Stimulated activated CD8-positive, alpha-beta memory T cell treated with anti-CD3 and anti-CD28 coated beads, Interleukin-4, amount 100 ng/mL, for 1 hour (primary cell): Measurements from ENCODE around the gene WDR17.

Experiments
- DNase-seq, 2 donors: peaks; one replicate each; pipeline ENCODE4 v3.0.0-alpha.2; 2020; ENCODE audit warnings: low read depth in 2 of 2, low spot score in 1 of 2

The WDR17 gene

DNA sequence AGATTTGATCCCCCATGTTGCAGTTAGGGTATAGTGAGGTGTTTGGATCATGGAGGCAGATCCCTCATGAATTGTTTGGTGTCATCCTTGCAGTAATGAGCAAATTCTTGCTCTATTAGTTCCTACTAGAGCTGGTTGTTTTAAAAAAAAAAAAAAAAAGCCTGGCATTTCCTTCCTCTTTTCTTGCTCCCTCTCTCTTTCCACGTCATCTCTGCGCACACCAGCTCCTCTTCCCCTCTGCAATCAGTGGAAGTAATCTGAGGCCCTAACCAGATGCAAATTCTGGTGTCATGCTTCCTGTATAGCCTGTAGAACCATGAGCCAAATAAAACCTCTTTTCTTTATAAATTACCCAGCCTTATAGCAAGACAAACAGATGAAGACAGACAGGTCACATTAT is 24.5 kb downstream of the WDR17 start:
- no peak for DNase-seq

DNA sequence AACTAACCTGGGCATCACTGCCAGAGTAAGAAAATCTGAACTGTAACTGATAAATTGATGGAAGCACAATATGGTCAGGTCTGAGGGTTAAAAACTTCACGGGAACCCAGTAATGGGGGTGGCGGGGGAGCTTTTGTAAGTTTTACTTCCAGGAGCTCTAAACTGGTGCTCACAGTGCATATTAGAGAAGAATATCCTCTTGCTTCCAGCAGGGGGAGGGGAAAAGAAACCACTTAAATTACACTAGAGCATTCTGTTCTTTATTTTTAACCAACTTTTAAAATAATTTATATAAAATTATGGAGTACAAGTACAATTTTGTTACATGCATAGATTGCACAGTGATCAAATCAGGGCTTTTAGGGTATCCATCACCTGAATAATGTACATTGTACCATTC is 33.7 kb downstream of the WDR17 start:
- DNase-seq: no peak

DNA sequence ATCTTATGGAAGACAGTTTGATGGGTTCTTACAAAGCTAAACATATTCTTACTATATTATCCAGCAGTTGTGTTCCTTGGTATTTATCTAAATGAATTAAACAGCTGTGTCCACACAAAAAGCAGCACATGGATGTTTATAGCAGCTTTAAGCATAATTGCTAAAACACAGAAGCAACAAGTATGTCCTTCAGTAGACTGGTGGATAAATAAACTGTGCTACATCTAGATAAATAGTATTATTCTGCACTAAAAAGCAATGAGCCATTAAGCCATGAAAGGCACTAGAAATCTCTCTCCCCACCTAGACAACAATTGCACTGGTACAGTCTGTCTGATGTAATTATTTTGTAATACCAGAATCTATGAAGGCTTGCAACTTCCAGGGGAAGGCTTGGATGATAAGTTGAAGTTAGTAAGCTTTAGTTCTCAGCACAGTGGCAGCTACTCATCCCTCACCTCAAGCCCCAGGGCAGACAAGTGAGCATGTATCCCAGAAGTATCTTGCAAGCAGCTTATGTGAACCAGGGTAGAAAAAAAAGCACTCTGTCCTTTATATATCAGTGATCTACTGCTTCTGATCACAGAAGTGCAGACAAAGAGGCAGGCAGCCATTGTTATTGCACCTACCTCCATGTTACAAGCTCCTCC is 36.9 kb downstream of the WDR17 start:
- DNase-seq: no peak

DNA sequence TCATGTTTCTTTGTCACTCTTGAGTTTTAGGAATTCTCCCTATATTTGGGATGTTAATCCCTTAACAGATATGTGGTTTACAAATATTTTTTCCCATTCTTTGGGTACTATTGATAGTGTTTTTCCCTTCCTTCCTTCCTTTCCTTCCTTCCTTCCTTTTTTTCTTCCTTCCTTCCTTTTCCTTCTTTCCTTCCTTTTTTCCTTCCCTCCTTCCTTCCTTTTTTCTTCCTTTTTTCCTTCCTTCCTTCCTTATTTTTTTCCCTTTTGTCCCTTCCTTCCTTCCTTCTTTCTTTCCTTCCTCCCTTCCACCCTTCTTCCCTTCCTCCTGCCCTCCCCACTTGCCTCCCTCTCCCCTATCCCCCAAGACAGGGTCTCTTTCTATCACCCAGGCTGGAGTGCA is 42.1 kb downstream of the WDR17 start:
- DNase-seq: no peak

DNA sequence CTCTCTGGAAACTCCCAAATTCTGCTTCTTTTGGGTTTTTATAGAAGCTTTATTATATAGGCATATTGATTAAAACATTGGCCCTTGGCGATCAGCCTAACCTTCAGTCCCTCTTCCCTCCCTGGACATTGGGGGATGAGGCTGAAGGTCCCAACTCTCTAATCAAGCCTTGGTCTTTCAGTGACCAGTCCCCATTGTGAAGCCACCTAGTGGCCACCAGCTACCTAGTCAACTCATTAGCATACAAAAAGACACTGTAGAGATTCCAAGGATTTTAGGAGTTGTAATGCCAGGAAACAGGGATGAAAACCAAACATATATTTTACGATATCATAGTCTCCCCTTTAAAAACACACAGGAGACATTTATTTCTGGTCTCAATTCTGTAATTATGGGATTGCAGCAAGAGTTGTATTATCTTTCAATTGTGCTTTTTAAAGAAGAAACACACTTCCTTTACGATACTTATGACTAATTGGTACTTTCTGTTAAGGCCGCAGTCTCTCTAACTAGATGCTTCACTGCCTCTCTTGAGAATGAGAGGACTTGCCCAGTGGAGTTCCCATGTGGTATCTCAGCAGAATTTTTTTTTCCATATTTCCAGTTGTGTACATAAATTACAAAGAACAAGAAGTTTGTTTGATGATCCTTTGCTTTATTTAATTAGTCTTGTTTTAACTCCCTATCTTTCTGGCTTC is 58.2 kb downstream of the WDR17 start:
- no peak for DNase-seq

DNA sequence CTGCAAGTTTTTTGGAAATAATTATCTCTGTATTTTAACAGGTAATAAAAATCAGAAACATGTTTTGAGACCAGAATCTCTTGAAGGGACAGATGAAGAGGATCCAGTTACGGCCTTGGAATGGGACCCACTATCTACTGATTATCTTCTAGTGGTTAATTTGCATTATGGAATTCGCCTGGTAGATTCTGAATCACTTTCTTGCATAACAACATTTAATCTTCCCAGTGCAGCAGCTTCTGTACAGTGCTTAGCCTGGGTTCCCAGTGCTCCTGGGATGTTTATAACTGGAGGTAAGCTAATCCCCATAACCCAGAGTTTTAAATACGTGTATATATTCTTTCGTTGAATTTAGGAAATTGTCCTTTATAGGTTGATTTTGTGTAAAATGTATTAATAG is 59.4 kb downstream of the WDR17 start:
- no peak for DNase-seq

DNA sequence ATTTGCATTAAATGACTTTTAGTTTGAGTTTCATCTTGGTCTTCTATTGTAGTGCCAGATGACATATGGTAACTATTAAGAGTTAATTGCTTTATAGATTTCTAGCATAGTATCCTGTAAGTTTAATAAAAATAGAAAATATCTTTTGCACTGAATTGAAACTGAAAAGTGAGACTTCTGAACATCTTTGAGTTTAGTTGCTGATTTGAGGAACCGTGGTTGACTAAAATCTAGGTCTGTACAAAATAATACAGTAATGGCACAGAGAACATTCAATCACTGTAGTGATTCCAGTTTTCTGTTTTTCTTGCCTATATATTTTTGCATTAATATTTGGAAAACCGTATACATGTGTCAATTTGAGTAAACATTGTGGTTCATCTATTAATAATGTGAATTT is 69.0 kb downstream of the WDR17 start:
- DNase-seq: no peak

DNA sequence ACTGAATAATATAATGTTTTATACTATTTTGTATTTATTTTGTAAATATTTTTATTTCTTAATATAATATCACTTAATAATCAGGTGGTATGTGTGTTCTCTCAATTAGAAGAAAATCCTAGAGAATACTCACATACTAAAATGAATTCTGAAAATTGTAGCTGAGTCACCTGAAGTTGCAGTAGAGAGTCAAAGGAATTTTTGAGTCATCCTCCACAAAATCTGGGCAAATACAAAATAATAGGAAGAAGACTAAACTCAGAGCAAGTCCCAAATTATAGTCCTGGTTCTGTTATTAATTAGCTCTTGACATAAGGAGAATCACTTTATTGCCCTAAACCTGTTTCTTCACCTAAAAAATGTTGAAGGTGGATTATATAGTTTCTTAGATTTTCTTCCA is 72.0 kb downstream of the WDR17 start:
- DNase-seq: no peak

DNA sequence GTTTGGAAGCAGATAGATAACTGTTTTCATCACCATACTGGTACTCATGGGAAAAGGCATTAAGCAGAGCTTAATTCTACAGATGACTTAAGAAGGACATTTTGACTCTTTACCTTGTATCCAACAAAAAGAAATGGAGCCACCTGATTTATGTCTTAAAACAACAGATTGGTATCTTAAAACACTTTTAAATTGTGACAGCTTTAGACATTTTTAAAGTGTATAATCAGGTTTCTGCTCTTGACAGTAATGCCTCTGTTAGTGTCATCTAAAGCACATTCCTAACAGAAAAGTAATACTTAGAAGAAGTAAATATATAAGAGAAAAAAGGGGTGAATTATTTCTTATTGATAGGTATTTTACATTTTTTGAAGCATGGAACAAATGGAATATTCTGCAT is 73.9 kb downstream of the WDR17 start:
- DNase-seq: no peak

DNA sequence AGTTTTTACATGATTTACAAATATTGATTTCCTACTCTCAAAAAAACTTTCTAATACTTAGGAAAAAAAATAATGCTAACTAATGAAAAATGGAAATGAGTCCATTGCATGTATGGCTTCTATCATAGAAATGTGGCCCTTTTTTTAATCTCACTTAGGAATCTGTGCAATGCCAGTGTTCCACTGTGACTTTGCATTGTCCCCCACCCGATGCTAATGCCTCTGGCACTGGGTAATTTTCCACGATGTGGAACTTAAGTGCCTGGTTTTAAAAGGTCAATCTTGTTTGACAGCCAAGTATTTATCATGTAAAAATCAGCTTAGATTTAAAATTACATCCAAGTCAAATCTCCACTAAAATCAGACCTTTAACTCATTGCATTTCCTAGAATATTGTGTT is 76.6 kb downstream of the WDR17 start:
- no peak for DNase-seq

DNA sequence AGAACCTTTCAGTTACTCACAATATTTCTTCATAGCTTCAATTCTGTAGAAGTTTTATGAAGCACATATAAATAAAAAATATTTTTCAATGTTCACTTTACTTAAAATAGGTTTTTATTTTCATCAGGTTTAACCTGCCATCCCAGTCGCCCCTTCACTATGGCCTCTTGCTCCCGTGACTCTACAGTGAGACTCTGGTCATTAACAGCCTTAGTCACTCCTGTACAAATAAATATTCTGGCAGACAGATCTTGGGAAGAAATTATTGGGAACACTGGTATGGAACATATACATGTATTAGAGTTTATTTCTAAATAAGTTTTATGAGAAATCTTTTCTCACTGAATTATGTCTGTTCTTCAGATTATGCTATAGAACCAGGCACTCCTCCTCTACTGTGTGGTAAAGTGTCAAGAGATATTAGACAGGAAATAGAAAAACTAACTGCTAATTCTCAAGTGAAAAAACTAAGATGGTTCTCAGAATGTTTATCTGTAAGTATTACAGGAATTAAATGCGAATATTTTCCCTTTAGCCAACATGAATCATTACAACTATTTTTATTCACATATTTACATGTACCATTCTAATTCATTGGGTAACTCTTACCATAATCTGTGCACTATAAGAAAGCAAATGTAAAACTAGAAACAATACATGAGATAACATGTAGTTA is 84.2 kb downstream of the WDR17 start:
- no peak for DNase-seq

DNA sequence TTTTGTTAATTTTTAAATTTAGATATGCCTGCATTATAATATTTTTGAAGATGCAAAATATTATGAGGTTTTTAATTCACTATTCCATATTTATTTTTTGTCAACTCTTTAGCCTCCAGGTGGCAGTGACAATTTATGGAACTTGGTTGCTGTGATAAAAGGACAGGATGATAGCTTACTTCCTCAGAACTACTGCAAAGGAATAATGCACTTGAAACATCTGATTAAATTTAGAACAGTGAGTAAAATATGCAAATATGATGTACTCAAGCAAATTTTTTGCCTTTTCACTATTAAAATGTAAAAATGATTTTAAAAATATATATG is 84.7 kb downstream of the WDR17 start:
- DNase-seq: no peak

DNA sequence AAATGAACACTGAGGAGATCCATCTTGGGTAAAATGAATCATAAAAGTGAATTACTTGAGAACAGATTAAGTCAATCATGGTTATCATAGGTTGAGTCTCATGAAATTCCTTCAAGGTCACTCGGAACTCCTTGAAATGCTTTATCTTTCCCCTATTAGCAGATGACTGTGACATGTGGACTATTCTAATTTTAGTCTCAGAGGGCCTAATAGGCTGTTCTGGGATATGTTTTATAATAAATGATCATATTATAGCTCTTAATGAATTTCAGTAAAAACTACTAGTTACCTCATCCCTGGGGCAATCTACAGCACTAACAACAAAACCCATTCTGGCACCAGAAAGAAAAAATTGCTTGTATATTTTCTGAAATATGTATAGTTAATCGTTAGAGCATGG is 85.1 kb downstream of the WDR17 start:
- DNase-seq: no peak

DNA sequence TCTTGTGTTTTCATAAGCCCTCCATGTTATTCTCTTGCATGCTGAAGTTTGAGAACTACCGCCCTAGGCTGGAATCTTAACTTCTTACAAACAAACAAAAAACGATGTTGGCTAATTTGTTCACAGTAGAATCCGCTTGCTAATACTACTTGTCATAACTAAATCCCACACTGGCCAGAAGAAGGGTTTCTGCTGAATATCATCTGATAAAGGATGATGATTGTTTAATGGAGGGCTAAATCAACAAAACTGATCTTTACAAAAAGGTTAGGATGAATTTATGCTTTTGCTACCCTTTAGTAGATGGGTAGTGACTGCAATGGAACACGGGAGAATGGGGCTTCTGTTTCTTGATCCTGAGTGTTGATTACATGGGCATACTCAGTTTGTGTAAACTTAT is 87.5 kb downstream of the WDR17 start:
- DNase-seq: no peak

DNA sequence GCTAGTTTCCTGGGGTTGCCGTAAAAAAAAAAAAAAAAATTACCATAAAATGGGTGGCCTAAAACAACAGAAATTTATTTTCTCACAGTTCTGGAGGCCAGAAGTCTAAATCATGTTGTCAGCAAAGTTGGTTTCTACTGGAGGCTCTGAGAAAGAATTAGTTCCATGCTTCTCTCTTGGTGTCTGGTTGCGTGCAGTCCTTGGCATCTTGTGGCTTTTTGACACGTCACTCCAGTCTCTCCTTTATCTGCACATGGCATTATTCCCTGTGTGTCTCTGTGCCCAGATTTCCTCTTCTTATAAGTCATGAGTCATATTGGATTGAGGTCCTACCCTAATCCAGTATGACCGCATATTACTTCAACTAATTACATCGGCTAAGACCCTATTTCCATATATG is 91.0 kb downstream of the WDR17 start:
- no peak for DNase-seq

DNA sequence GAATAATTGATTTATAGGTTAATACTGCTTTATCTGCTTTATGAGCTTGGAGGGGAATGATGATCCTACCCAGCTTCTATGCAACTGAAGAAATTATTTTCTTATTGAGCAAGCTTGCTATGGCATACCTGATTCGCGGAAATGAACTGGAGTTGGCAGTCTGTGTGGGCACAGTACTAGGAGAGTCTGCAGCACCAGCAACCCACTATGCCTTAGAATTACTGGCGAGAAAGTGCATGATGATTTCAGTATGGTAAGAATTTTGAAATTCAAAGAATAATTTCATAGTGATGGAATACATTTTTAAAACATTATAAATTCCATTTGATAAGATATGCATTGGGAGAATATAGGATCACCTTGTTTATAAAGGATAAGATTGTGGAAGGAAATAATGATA is 97.4 kb downstream of the WDR17 start:
- no peak for DNase-seq

DNA sequence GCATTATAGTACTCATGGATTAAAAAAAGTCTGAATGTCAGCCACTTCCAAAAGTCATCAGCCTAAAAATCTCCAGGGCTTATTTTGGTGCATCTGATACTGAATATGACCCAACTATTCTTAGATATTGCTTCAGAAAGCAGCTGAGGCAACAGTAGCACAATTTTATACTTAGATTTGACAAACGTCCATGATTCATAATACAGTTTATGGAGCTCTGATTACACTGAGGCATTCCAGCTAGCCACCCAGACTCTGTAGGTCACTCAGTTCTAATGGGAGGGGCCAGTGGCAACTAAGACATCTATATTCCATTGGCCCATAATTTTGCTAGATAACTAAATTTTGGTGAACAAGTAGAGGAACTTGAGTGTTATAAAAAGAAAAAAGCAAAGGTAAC is 119.4 kb downstream of the WDR17 start:
- no peak for DNase-seq

DNA sequence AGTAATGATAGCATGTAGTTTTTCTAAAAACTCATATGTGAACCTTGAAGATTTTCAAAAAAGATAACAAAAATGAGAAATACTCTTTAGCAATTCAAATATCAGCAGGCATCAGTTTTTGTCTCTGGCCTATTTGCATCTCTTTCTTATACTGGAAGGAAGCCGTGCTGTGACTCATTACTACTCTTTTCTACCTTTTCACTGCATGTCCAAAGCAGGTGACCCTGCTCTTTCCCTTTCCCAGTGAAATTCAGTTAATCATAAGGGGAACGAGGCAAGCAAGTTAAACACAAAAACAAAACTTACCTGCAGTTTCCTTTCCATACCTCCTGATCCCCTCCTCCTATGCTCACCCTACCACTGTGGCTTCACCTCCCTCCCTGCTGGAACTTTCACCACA is 120.4 kb downstream of the WDR17 start:
- no peak for DNase-seq

DNA sequence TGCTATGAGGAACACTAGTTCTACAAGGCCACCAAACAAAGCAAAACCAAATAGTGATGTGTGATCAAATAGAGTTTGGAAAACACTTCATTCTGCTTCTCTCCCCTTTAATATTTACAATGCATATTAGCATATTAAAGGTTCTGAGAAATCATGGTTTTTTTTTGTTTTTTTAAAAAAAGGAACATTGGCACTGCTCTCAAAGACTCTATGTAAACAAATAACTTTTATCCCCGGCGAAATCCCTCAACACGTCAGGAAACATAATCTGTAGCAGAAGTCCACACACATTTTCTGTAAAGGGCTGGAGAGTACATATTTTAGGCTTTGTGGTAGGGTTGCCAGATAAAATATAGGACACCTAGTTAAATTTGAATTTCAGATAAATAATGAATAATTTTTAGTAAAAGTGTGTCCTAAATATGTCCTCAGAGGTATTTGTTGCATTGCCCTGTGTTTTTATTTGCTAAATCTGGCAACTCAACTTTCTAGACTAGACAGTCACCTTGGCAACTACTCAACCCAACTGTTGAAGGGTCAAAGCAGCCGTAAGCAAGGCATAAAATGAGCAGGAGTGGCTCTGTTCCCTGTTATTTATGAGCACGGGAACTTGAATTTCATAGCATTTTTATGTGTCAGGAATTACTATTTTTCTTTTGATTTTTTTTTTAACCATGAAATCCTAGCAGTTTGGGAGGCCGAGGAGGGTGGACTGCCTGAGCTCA is 121.2 kb downstream of the WDR17 start:
- DNase-seq: no peak

DNA sequence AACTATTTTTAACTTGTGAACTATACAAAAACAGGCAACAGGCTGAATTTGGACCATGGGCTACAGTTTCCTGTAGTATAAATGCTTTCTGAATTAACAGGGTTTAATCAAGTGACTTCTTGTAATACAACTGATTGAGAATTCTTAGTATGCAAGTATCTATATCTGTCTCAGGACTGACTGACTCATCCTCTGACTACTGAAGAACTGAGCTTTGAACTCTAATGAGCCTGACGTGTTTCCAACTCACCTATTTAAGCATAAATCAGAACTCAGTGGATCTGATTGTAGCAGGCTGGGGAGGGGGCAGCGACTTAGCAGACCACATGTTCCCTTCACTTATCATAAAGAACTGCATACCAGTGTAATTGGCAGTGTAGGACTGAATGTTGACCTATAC is 122.0 kb downstream of the WDR17 start:
- no peak for DNase-seq

DNA sequence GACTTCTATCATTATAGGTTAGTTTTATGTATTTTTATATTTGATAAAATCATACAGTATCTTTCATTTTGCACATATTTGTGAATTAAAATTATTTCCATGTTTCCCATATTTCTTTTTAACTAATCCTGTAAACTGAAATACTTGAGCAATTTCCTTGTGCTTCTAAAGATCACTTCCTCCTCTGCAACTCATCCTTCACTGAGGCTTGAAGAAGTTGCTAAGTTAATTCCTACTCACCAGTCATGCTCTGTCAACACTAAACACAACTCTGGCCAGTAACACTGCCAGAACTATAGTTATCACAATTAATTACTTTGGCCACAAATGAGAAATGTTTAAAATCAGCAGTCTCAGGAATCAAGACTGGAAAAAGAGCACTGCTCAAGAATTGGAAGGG is 123.0 kb downstream of the WDR17 start:
- no peak for DNase-seq
